PFSK-1 (cell line): ENCODE measurements around the gene OLAH.

ENCODE experiments used
- FOXP2 ChIP-seq: optimal IDR thresholded peaks from 2 replicates; pipeline ENCODE3; 2011; ENCODE audit warnings: borderline replicate concordance, control low read depth, inconsistent platforms; ENCODE audit not compliant: insufficient read depth; ENCODE audit errors: extremely low read length, extremely low read depth
- POLR2AphosphoS5 ChIP-seq: IDR thresholded peaks from 2 replicates; pipeline ENCODE4 v1.6.1; 2012; ENCODE audit warnings: low read depth, mild to moderate bottlenecking, control low read depth, low read length, moderate library complexity
- TF ChIP-seq, protein P1 (sequence below), 2 experiments: IDR thresholded peaks; 2 replicates each; pipeline versions ENCODE4 v1.6.1 to v1.8.0; 2011 to 2012; ENCODE audit warnings: low read depth in 2 of 2, low read length in 2 of 2, control low read depth in 1 of 2, inconsistent platforms in 1 of 2, mild to moderate bottlenecking in 1 of 2, moderate library complexity in 1 of 2; ENCODE audit not compliant: insufficient read depth in 1 of 2

DNA sequence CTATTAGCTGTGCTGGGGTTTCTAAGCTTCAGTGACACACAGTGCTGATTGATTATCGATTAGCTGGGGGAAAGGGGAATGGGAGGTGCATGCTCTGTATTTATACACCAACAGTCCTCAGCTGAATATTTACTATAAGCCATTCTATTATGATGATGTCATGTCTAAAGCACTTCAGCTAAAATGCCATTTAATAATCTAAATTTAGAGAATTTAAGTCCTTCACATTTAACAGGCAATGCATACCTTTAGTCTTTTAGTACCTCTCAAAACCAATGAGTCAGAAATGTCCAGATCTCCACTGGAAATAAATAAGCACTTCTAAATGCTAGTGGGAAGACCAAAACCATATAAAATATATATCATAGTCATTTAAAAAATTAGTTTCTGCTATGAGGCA lies 78.0 kb downstream of the OLAH start:
- TF ChIP-seq FOXP2 (no peak), POLR2AphosphoS5 (no peak)
- TF ChIP-seq, protein P1, sequence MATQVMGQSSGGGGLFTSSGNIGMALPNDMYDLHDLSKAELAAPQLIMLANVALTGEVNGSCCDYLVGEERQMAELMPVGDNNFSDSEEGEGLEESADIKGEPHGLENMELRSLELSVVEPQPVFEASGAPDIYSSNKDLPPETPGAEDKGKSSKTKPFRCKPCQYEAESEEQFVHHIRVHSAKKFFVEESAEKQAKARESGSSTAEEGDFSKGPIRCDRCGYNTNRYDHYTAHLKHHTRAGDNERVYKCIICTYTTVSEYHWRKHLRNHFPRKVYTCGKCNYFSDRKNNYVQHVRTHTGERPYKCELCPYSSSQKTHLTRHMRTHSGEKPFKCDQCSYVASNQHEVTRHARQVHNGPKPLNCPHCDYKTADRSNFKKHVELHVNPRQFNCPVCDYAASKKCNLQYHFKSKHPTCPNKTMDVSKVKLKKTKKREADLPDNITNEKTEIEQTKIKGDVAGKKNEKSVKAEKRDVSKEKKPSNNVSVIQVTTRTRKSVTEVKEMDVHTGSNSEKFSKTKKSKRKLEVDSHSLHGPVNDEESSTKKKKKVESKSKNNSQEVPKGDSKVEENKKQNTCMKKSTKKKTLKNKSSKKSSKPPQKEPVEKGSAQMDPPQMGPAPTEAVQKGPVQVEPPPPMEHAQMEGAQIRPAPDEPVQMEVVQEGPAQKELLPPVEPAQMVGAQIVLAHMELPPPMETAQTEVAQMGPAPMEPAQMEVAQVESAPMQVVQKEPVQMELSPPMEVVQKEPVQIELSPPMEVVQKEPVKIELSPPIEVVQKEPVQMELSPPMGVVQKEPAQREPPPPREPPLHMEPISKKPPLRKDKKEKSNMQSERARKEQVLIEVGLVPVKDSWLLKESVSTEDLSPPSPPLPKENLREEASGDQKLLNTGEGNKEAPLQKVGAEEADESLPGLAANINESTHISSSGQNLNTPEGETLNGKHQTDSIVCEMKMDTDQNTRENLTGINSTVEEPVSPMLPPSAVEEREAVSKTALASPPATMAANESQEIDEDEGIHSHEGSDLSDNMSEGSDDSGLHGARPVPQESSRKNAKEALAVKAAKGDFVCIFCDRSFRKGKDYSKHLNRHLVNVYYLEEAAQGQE (IDR thresholded peaks at IDR 0.05; ENCODE audit: insufficient read depth in 1 of 2, low read depth in 2 of 2, low read length in 2 of 2): no peak
